Measurements from ENCODE around the gene SMARCA2. TPM values are rescaled to one million over a fixed set of nuclear protein-coding genes. Genes with fewer than 3 reads are reported as not detected.

Gene SMARCA2
- total RNA-seq, 1 experiment from 2014 or later = 77.6 TPM

GRCh38 chr9:2229109-2229721, 214.1 kb downstream of the SMARCA2 start:
- BruUV-seq (replicated peaks) = no TSS peak
- no peaks in the 10 kb centered on the region for H3K36me3 Mint-ChIP-seq (ENCODE audit: insufficient read depth, unreplicated experiment)
- H3K4me3 Mint-ChIP-seq (ENCODE audit: unreplicated experiment) = no peak overlapping the region
- no peaks in the 10 kb centered on the region for H3K27me3 Mint-ChIP-seq (ENCODE audit: insufficient read depth, unreplicated experiment)
- intact Hi-C loops (cut with micrococcal nuclease) = loop anchor here (2.0 kb wide), 1 partner anchor 500 kb away; no protein-coding TSS in a partner anchor
- ChIA-PET POLR2A (interaction anchor here (0.6 kb wide), 1 partner anchor 36 kb away, joined by 3 read pairs; no protein-coding TSS in a partner anchor), CTCF (interaction anchor here (0.7 to 3.0 kb wide), 4 partner anchors 12 to 499 kb away, joined by 4 to 12 read pairs (median 4); no protein-coding TSS in a partner anchor)
- TF ChIP-seq, protein P1, sequence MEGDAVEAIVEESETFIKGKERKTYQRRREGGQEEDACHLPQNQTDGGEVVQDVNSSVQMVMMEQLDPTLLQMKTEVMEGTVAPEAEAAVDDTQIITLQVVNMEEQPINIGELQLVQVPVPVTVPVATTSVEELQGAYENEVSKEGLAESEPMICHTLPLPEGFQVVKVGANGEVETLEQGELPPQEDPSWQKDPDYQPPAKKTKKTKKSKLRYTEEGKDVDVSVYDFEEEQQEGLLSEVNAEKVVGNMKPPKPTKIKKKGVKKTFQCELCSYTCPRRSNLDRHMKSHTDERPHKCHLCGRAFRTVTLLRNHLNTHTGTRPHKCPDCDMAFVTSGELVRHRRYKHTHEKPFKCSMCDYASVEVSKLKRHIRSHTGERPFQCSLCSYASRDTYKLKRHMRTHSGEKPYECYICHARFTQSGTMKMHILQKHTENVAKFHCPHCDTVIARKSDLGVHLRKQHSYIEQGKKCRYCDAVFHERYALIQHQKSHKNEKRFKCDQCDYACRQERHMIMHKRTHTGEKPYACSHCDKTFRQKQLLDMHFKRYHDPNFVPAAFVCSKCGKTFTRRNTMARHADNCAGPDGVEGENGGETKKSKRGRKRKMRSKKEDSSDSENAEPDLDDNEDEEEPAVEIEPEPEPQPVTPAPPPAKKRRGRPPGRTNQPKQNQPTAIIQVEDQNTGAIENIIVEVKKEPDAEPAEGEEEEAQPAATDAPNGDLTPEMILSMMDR (IDR thresholded peaks at IDR 0.05; ENCODE audit: unreplicated experiment) = no peak
- no peak overlapping the region for H3K27ac Mint-ChIP-seq (ENCODE audit: low read depth, unreplicated experiment)
- no peaks in the 10 kb centered on the region for H3K9me3 Mint-ChIP-seq (ENCODE audit: unreplicated experiment)
- DNase-seq (ENCODE audit: unreplicated experiment) = no peak
- peaks cover 6% of the 10 kb centered on the region for H3K4me1 Mint-ChIP-seq (ENCODE audit: insufficient read depth, unreplicated experiment)

- TF ChIP-seq, protein P1 (IDR thresholded peaks at IDR 0.05; ENCODE audit: unreplicated experiment) = no peak
- CTCF ChIA-PET = interaction anchor here (0.5 to 3.0 kb wide), 7 partner anchors 9 to 613 kb away, joined by 3 to 12 read pairs (median 4); no protein-coding TSS in a partner anchor
- intact Hi-C loops (cut with micrococcal nuclease) = loop anchor here (5.0 kb wide), 1 partner anchor 62 kb away; no protein-coding TSS in a partner anchor
- BruUV-seq (replicated peaks) = no TSS peak
- Mint-ChIP-seq H3K4me3 (ENCODE audit: unreplicated experiment) (no peak overlapping the region), H3K4me1 (ENCODE audit: insufficient read depth, unreplicated experiment) (peaks cover 13% of the 10 kb centered on the region), H3K27me3 (ENCODE audit: insufficient read depth, unreplicated experiment) (no peaks in the 10 kb centered on the region), H3K36me3 (ENCODE audit: insufficient read depth, unreplicated experiment) (no peaks in the 10 kb centered on the region), H3K9me3 (ENCODE audit: unreplicated experiment) (no peaks in the 10 kb centered on the region), H3K27ac (ENCODE audit: low read depth, unreplicated experiment) (no peak overlapping the region)
- POLR2A ChIA-PET = no interaction called here
- peak; percentile 25 for DNase-seq (ENCODE audit: unreplicated experiment)
These were observed 215.2 kb downstream of the SMARCA2 start for GRCh38 chr9:2230362-2230761.

GRCh38 chr9:2231101-2231500, 216.0 kb downstream of the SMARCA2 start:
- H3K4me3 Mint-ChIP-seq (ENCODE audit: unreplicated experiment) = no peak overlapping the region
- BruUV-seq (replicated peaks) = no TSS peak

DNA sequence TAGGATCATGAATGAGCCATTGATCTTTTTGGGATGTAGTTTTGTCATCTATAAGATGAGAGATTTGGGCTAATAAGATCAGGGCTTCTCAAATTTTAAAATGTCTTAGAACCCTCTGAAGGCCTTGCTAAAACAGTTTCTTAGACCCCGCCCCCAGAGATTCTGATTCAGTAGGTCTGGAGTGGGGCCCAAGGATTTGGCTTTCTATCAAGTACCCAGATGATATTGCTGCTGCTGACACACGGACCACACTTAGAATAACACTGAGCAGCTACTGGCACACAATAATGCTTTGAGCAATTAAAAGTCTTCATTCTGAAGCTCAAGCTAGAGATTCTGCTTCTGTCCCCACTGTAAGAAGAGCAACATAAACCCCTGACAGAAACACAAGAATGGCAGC, 216.7 kb downstream of the SMARCA2 start:
- peak; percentile 44 for DNase-seq (ENCODE audit: unreplicated experiment)
- TF ChIP-seq, protein P1 (IDR thresholded peaks at IDR 0.05; ENCODE audit: unreplicated experiment) = no peak
- no TSS peak for BruUV-seq (replicated peaks)
- H3K4me3 Mint-ChIP-seq (ENCODE audit: unreplicated experiment) = no peak overlapping the region
- H3K36me3 Mint-ChIP-seq (ENCODE audit: insufficient read depth, unreplicated experiment) = no peaks in the 10 kb centered on the region
- H3K9me3 Mint-ChIP-seq (ENCODE audit: unreplicated experiment) = no peaks in the 10 kb centered on the region
- H3K27ac Mint-ChIP-seq (ENCODE audit: low read depth, unreplicated experiment) = no peak overlapping the region
- ChIA-PET CTCF (interaction anchor here (0.5 to 3.0 kb wide), 4 partner anchors 25 to 496 kb away, joined by 3 to 12 read pairs (median 3); no protein-coding TSS in a partner anchor), POLR2A (no interaction called here)
- peaks cover 13% of the 10 kb centered on the region for H3K4me1 Mint-ChIP-seq (ENCODE audit: insufficient read depth, unreplicated experiment)
- intact Hi-C loops (cut with micrococcal nuclease) = loop anchor here (5.0 kb wide), 1 partner anchor 60 kb away; no protein-coding TSS in a partner anchor
- H3K27me3 Mint-ChIP-seq (ENCODE audit: insufficient read depth, unreplicated experiment) = no peaks in the 10 kb centered on the region

More at GRCh38 chr9:2231101-2231500, 216.0 kb downstream of the SMARCA2 start:
- ChIA-PET POLR2A (no interaction called here), CTCF (interaction anchor here (0.5 to 3.0 kb wide), 9 partner anchors 16 to 612 kb away, joined by 3 to 12 read pairs (median 3); no protein-coding TSS in a partner anchor)
- no peaks in the 10 kb centered on the region for H3K27me3 Mint-ChIP-seq (ENCODE audit: insufficient read depth, unreplicated experiment)
- H3K27ac Mint-ChIP-seq (ENCODE audit: low read depth, unreplicated experiment) = no peak overlapping the region
- no peaks in the 10 kb centered on the region for H3K36me3 Mint-ChIP-seq (ENCODE audit: insufficient read depth, unreplicated experiment)
- DNase-seq (ENCODE audit: unreplicated experiment) = no peak
- TF ChIP-seq, protein P1 (IDR thresholded peaks at IDR 0.05; ENCODE audit: unreplicated experiment) = no peak
- no peaks in the 10 kb centered on the region for H3K9me3 Mint-ChIP-seq (ENCODE audit: unreplicated experiment)
- intact Hi-C loops (cut with micrococcal nuclease) = loop anchor here (5.0 kb wide), 1 partner anchor 61 kb away; no protein-coding TSS in a partner anchor
- H3K4me1 Mint-ChIP-seq (ENCODE audit: insufficient read depth, unreplicated experiment) = peaks cover 13% of the 10 kb centered on the region

Data from MCF 10A (cell line).